Activated T-helper 2 cell treated with anti-CD3 and anti-CD28 coated beads, Interferon-gamma antibody, Interleukin-2, Interleukin-4, amounts not matched to agents 10 μg/mL and 5 μg/mL and 100 μg/mL, durations not matched to agents 14 hours and 24 hours and 36 hours (primary cell): ENCODE results near the gene FLT3LG. TPM values are rescaled to one million over a fixed set of nuclear protein-coding genes. Genes with fewer than 3 reads are reported as not detected.

Experiments used
- DNase-seq: peaks from one replicate; pipeline ENCODE4 v3.0.0; 2021; ENCODE audit warnings: low spot score
- H3K27ac Mint-ChIP-seq: one replicate; pipeline ENCODE4 v1.8.0; 2021; ENCODE audit warnings: mixed read lengths
- H3K27me3 Mint-ChIP-seq: one replicate; pipeline ENCODE4 v1.8.0; 2021; ENCODE audit warnings: low read depth, mixed read lengths
- H3K36me3 Mint-ChIP-seq: one replicate; pipeline ENCODE4 v1.8.0; 2021; ENCODE audit warnings: low read depth, mixed read lengths
- H3K4me1 Mint-ChIP-seq: one replicate; pipeline ENCODE4 v1.8.0; 2021; ENCODE audit warnings: low read depth, mixed read lengths
- H3K4me3 Mint-ChIP-seq: one replicate; pipeline ENCODE4 v1.8.0; 2021; ENCODE audit warnings: low read depth, mild to moderate bottlenecking, moderate library complexity, mixed read lengths
- H3K9me3 Mint-ChIP-seq: one replicate; pipeline ENCODE4 v1.8.0; 2021; ENCODE audit warnings: mixed read lengths
- intact Hi-C: fragments of 100-400 bp; cut with micrococcal nuclease; formaldehyde crosslinking; loops from one replicate; pipeline ENCODE4 v1.15.1; 2023
- total RNA-seq: library from RNA; stranded (reverse); gene quantifications from 2 replicates; pipeline ENCODE4 v1.2.3, GENCODE V29; 2022

The FLT3LG gene
- total RNA-seq, 1 donor from 2014 or later = 49.3 TPM

GRCh38 chr19:49524812-49525455 is 50.9 kb downstream of the FLT3LG start:
- Mint-ChIP-seq H3K27me3 (peaks cover 2% of the 10 kb centered on the region), H3K4me3 (no peak overlapping the region), H3K9me3 (no peaks in the 10 kb centered on the region), H3K4me1 (peaks cover 9% of the 10 kb centered on the region), H3K27ac (no peak overlapping the region), H3K36me3 (no peaks in the 10 kb centered on the region)
- intact Hi-C loops = no loop called here
- no peak for DNase-seq

- DNase-seq = no peak
- peak overlapping the region; percentile 33 for H3K27ac Mint-ChIP-seq
- H3K36me3 Mint-ChIP-seq = no peaks in the 10 kb centered on the region
- H3K9me3 Mint-ChIP-seq = no peaks in the 10 kb centered on the region
- intact Hi-C loops = no loop called here
- peak overlapping the region; percentile 42 for H3K4me3 Mint-ChIP-seq
- peaks cover 14% of the 10 kb centered on the region for H3K4me1 Mint-ChIP-seq
- H3K27me3 Mint-ChIP-seq = peaks cover 4% of the 10 kb centered on the region
Measured at GRCh38 chr19:49528211-49528771, 54.3 kb downstream of the FLT3LG start.

GRCh38 chr19:49530708-49531107 is 56.7 kb downstream of the FLT3LG start:
- H3K36me3 Mint-ChIP-seq = no peaks in the 10 kb centered on the region
- peaks cover 27% of the 10 kb centered on the region for H3K4me1 Mint-ChIP-seq
- H3K27me3 Mint-ChIP-seq = peaks cover 6% of the 10 kb centered on the region
- intact Hi-C loops = no loop called here
- DNase-seq = no peak
- H3K9me3 Mint-ChIP-seq = no peaks in the 10 kb centered on the region
- peak overlapping the region; percentile 23 for H3K4me3 Mint-ChIP-seq
- H3K27ac Mint-ChIP-seq = no peak overlapping the region

- intact Hi-C loops = no loop called here
- Mint-ChIP-seq H3K27me3 (peaks cover 4% of the 10 kb centered on the region), H3K27ac (peak overlapping the region; percentile 64), H3K4me3 (peak overlapping the region; percentile 80), H3K36me3 (no peaks in the 10 kb centered on the region), H3K4me1 (peaks cover 18% of the 10 kb centered on the region), H3K9me3 (no peaks in the 10 kb centered on the region)
- DNase-seq = peak; percentile 79
Measured at GRCh38 chr19:49533551-49534488, 59.8 kb downstream of the FLT3LG start.

- Mint-ChIP-seq H3K4me1 (peaks cover 18% of the 10 kb centered on the region), H3K4me3 (peak overlapping the region; percentile 80), H3K27ac (peak overlapping the region; percentile 64), H3K36me3 (no peaks in the 10 kb centered on the region), H3K27me3 (peaks cover 4% of the 10 kb centered on the region), H3K9me3 (no peaks in the 10 kb centered on the region)
- intact Hi-C loops = no loop called here
- DNase-seq = no peak
Measured at GRCh38 chr19:49534632-49535385, 60.8 kb downstream of the FLT3LG start.

Other genes starting within 250 kb of the FLT3LG start
- gene SLC6A16, start 149.0 kb upstream of the FLT3LG start, total RNA-seq = 1.3 and 2.2 TPM in 2 replicates
- gene CD37, start 138.8 kb upstream of the FLT3LG start, total RNA-seq = 141 TPM in 2 replicates
- gene TEAD2, start 111.8 kb upstream of the FLT3LG start, total RNA-seq = not detected in 2 replicates
- gene DKKL1, start 110.3 kb upstream of the FLT3LG start, total RNA-seq = not detected in 2 replicates
- gene KASH5, start 86.0 kb upstream of the FLT3LG start, total RNA-seq = 0.14 and 0.28 TPM in 2 replicates
- not detected in 2 replicates for gene PTH2, start 50.8 kb upstream of the FLT3LG start, total RNA-seq
- gene GFY, start 48.8 kb upstream of the FLT3LG start, total RNA-seq = not detected in 2 replicates
- gene SLC17A7, start 32.7 kb upstream of the FLT3LG start, total RNA-seq = 0.16 TPM in 1 of 2 replicates, not detected in the other
- 136 and 138 TPM in 2 replicates for gene PIH1D1, start 22.4 kb upstream of the FLT3LG start, total RNA-seq
- gene ALDH16A1, start 21.0 kb upstream of the FLT3LG start, total RNA-seq = 26.4 and 32.5 TPM in 2 replicates
- gene RPL13A, start 13.4 kb downstream of the FLT3LG start, total RNA-seq = 3,221 and 3,346 TPM in 2 replicates
- gene RPS11, start 22.2 kb downstream of the FLT3LG start, total RNA-seq = 2,145 and 2,173 TPM in 2 replicates
- gene FCGRT, start 38.4 kb downstream of the FLT3LG start, total RNA-seq = 1.8 and 2.2 TPM in 2 replicates
- gene RCN3, start 53.8 kb downstream of the FLT3LG start, total RNA-seq = 3.2 and 3.8 TPM in 2 replicates
- gene NOSIP, start 106.3 kb downstream of the FLT3LG start, total RNA-seq = 64.8 and 67.1 TPM in 2 replicates
- gene PRRG2, start 107.1 kb downstream of the FLT3LG start, total RNA-seq = 0.83 and 0.84 TPM in 2 replicates
- 34.2 and 34.6 TPM in 2 replicates for gene PRR12, start 117.0 kb downstream of the FLT3LG start, total RNA-seq
- 4.9 and 6.2 TPM in 2 replicates for gene RRAS, start 165.9 kb downstream of the FLT3LG start, total RNA-seq
- gene SCAF1, start 168.0 kb downstream of the FLT3LG start, total RNA-seq = 64.6 and 69.5 TPM in 2 replicates
- gene IRF3, start 191.6 kb downstream of the FLT3LG start, total RNA-seq = 135 and 147 TPM in 2 replicates
- 66.2 and 72.7 TPM in 2 replicates for gene BCL2L12, start 191.7 kb downstream of the FLT3LG start, total RNA-seq
- gene PRMT1, start 203.1 kb downstream of the FLT3LG start, total RNA-seq = 431 TPM in 2 replicates
- 7.2 and 7.3 TPM in 2 replicates for gene ADM5, start 215.4 kb downstream of the FLT3LG start, total RNA-seq
- 2.8 and 2.9 TPM in 2 replicates for gene CPT1C, start 216.9 kb downstream of the FLT3LG start, total RNA-seq